Loucy (cell line): ENCODE measurements around the gene KLHL30.

Source experiments
- CTCF ChIP-seq: fragments of 200-600 bp; sonication (generic); conservative IDR thresholded peaks from 2 replicates; pipeline ENCODE4 v1.5.1; 2014; ENCODE audit warnings: mild to moderate bottlenecking, antibody characterized with exemption, low read length
- EZH2phosphoT487 ChIP-seq: fragments of 200-600 bp; IDR thresholded peaks from 2 replicates; pipeline ENCODE4 v1.6.1; 2018; ENCODE audit warnings: antibody characterized with exemption, mild to moderate bottlenecking, moderate library complexity, borderline replicate concordance

- no peak for TF ChIP-seq CTCF
- no peak for TF ChIP-seq EZH2phosphoT487
These were observed 25.2 kb downstream of the KLHL30 start for GRCh38 chr2:238163481-238164198.
